Nucleus accumbens (tissue), 56 donors: ENCODE results near the gene WNT4.

Experiments
- DNase-seq, 56 donors: peaks; one replicate each; lab custom pipeline; 2025; lab: John Stamatoyannopoulos, UW

Gene WNT4

GRCh38 chr1:22164841-22165808, 22.2 kb upstream of the WNT4 start:
- no peak for DNase-seq

DNA sequence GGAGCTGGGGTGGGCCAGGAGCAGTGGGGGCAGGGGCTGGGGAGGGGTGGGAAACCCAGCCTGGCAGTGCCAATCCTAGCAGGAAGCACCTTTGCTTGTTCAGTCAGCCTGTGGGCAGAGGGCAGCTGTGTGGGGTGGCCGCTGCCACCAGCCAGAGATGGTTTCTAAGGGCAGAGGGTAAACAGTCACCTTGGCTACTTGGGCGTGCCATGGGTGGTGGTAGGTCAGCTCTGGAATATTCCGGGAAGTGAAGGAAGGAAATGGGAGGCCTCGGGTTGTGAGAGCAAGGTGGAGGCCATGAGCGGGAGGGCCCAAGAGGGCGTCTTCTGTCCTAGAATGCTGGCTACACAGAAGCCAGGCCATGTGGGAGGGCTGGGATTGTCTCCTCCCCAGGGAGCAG, 20.7 kb upstream of the WNT4 start:
- no peak for DNase-seq

- no peak for DNase-seq
Measured at GRCh38 chr1:22163137-22163536, 20.2 kb upstream of the WNT4 start.

GRCh38 chr1:22159891-22160290, 17.0 kb upstream of the WNT4 start:
- DNase-seq, result no peak

DNA sequence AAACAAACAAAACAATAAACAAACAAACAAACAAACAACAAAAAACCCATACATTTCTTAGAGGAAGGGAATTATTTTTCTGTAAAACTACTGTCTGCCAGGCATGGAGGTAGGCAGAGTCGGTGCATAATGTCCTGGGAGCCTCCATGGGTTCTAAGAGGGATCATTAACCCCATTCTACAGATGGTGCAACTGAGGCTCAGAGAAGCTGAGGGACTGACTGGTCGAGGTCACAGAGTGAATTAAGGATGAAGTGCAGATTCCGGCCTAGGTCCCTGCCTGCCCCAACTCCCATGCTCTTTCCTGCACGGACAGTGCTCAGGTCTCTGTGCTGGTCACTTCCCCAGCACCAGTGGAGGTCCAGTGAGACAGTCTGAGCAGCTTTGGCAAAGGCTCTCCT, 15.8 kb upstream of the WNT4 start:
- DNase-seq, result no peak

GRCh38 chr1:22157359-22157966, 14.6 kb upstream of the WNT4 start:
- no peak for DNase-seq

DNA sequence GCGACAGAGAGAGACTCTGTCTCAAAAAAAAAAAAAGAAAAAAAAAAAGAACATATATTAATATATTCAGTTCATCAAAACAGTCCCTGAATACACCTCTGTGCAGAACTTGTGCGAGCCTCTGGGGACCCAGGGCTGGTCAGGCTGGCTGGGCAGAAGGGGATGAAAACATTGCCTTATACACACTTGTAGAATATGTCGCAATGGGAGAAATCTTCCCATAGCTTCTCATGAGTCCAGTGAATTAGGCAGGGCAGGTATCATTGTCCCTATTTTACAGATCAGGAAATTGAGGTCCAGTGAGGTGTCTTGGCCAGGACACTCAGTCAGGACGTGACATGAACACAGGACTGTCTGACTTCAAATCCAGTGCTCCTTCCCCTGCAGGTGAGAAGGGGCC, 12.6 kb upstream of the WNT4 start:
- no peak for DNase-seq

GRCh38 chr1:22154626-22155025, 11.7 kb upstream of the WNT4 start:
- no peak for DNase-seq

DNA sequence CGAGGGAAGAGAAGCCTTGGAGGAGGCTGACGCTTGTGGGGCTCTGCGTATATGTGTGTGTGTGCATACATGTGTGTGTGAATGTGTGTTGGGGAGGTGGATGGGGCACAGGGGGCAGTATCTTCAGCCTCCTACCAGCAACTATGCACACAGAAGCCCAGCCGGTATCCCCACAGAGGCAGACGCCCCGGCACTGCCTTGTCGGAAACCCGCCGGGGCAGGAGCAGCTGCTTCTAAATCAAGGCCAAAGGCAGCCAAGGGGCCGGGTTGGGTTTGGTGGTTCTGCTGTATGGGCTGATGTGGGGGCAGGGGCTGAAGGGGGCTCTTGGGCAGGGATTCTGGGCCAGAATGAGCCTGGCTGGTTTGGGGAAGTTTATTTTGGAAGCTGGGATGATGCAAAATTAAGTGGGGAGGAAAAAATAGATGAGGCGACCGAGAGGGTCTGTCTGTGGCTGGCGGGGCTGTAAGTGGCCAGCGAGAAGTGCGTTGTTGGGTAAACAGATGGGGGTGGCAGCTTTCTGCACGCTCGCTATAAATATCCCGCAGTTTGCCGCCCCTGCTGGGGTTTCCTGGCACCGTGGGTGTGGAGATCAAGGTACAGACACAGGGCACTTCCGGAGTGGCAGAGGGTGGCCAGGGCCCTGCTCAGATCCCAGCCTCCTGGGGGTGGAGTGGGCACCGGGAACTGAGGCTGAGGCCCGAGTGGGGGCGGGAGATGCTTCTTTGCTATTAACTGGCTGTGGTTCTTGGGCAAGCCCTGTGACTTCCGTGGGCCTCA, 11.0 kb upstream of the WNT4 start:
- no peak for DNase-seq

- no peak for DNase-seq
Measured at GRCh38 chr1:22150923-22151322, 8.0 kb upstream of the WNT4 start.

- DNase-seq, result peak in 1 of 56 donors; percentile 11
Measured at GRCh38 chr1:22142315-22143064, 407 bp downstream of the WNT4 start.

- DNase-seq, result peak in 6 of 56 donors; percentile 13 to 32 (median 20)
Measured at GRCh38 chr1:22141554-22142314, 1.2 kb downstream of the WNT4 start.

DNA sequence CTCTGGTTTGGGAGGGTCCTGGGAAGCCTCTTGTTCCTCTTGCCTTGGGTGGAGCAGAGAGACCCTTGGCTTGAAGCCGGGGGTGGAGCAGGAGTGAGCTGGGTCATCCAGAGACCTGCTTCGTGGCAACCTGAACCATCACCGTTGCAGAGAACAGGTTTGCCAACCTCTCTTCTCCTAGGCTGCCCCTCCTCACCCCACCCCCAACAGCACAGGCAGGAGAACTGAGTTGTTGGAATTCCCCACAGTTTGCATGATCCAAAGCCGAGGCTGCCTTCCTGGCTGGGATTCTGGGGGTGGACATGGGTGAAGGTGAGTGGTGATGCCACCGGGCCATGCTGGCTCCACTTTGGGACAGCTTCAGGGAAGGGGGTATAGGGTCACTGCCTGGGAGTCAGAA, 2.2 kb downstream of the WNT4 start:
- no peak for DNase-seq

GRCh38 chr1:22139817-22140216, 3.1 kb downstream of the WNT4 start:
- DNase-seq, result no peak

GRCh38 chr1:22139066-22139594, 3.8 kb downstream of the WNT4 start:
- DNase-seq, result no peak

GRCh38 chr1:22137004-22137720, 5.7 kb downstream of the WNT4 start:
- no peak for DNase-seq

GRCh38 chr1:22133931-22134324, 9.0 kb downstream of the WNT4 start:
- DNase-seq, result no peak

DNA sequence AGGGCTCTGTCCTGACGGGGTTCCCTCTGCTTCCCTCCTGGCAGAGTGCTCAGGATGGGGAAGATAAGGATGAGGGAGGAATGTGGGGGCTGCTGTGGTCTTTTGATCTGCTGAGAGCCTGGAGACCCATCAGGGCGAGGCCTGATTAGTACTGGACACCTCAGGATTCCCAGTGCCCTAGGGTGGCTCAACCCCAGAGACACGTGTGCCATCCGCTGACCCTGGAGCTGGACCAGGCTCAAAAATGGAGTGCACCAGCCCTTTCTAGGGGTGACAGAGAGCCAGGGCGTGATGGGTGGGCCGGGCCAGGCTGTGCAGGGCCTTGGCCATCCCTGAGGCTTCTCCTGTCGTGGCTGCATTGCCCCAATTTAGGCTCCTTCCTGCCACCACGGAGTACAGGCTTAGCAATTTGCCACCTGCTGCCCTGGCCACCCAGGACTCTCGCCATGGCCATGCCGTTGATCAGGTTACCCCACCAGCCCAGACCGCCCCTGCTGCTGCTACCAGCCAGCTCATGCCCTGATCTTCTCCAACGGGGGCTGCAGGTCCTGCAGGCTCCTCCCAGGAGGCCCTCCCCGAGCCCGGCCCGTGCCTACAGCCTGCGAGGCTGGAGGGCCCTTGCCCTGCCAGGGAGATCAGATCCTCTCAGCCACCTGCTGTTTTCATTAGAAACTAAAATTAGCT, 9.5 kb downstream of the WNT4 start:
- no peak for DNase-seq
